Measurements from ENCODE around the gene EXOC3L2.
A peak's percentile ranks its signal among the peaks of the same experiment; 100 is the strongest.

Gene EXOC3L2

DNA sequence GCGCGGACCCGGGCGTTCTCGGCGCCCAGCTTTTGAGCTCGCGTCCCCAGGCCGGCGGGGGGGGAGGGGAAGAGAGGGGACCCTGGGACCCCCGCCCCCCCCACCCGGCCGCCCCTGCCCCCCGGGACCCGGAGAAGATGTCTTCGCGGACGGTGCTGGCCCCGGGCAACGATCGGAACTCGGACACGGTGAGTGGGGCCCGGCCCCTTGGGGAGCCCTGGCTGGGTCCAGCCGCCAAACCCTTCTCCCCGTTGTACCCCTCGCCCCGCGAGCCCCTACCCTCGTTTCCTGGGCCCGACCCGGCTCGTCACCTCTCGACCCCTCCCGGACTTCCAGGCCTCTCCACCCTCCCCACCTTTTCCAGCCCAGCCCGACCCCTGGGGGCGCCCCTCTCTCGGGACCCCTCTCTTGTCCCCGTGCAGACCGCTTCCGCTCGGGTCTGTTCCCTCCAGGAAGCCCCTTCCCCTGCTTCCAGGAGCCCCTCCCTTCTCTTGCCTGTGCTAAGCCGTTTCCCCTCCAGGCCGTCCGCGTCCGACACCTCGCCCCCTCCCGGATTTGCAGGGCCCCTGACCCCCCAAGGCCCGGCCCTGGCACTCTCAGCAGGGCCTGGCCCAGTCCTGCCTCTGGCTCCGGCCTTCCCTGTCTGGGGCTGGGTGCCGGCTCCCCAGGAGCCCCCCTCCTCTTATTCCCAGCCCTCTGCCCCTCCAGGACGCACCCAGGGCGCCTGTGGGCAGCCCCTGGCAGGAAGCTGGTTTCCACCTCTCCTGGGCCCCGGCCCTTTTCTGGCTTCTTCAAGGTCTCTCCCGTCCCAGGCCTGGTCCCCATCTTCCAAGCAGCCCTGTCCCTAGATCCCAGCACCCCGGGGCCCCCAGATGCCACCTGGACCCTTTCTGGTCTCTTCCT is 6.5 kb upstream of the EXOC3L2 start:
- in situ Hi-C loops (cut with MboI; ENCODE audit: low pct_unique_long_range_greater_than_20kb, low sequenced_read_pairs, unreplicated experiment): no loop called here

DNA sequence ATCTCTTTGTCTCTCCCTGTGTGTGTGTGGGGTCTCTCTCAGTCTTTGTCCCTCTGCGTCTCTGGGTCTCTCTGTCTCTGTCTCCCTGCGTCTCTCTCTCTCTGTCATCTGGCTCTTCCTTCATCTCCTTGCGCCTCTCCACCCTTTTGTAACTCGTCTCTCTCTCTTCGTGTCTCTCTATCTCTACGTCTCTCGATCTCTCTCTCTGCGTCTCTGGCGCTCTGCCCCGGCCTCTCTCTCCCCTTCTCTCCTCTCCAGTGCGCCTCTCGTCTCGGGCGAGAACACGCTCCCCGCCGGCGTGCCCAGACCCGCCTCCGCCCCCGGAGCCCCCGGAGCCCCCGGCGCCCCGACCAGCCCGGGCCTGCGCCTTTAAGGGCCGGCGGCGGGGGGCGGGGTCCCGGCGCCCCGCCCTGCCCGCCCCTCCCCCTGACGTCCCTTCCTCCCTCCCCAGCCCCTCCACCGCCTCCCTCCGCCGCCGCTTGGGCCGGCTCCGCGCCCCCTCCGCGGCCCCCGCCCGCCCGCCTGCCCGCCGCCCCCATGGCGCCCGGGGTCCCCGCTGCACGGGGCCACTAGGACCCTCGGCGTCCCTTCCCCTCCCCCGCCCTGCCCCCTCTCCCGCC is 5.7 kb upstream of the EXOC3L2 start, which contains the start of gene MARK4:
MARK4 (plus strand) TSS at position 440 of the 620 bp plus-strand sequence. CDS start 318 bp downstream, outside the sequence.
- in situ Hi-C loops (cut with MboI; ENCODE audit: low pct_unique_long_range_greater_than_20kb, low sequenced_read_pairs, unreplicated experiment): no loop called here
- peak; percentile 98 for DNase-seq (ENCODE audit: low spot score)
- TF ChIP-seq, protein P1, sequence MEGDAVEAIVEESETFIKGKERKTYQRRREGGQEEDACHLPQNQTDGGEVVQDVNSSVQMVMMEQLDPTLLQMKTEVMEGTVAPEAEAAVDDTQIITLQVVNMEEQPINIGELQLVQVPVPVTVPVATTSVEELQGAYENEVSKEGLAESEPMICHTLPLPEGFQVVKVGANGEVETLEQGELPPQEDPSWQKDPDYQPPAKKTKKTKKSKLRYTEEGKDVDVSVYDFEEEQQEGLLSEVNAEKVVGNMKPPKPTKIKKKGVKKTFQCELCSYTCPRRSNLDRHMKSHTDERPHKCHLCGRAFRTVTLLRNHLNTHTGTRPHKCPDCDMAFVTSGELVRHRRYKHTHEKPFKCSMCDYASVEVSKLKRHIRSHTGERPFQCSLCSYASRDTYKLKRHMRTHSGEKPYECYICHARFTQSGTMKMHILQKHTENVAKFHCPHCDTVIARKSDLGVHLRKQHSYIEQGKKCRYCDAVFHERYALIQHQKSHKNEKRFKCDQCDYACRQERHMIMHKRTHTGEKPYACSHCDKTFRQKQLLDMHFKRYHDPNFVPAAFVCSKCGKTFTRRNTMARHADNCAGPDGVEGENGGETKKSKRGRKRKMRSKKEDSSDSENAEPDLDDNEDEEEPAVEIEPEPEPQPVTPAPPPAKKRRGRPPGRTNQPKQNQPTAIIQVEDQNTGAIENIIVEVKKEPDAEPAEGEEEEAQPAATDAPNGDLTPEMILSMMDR (IDR thresholded peaks at IDR 0.05; ENCODE audit: extremely low read depth, insufficient read depth, missing control alignments): no peak

More for the DNA sequence above, 6.5 kb upstream of the EXOC3L2 start:
- peak; percentile 79 for DNase-seq (ENCODE audit: low spot score)
- TF ChIP-seq, protein P1 (IDR thresholded peaks at IDR 0.05; ENCODE audit: extremely low read depth, insufficient read depth, missing control alignments): peak; percentile 3

DNA sequence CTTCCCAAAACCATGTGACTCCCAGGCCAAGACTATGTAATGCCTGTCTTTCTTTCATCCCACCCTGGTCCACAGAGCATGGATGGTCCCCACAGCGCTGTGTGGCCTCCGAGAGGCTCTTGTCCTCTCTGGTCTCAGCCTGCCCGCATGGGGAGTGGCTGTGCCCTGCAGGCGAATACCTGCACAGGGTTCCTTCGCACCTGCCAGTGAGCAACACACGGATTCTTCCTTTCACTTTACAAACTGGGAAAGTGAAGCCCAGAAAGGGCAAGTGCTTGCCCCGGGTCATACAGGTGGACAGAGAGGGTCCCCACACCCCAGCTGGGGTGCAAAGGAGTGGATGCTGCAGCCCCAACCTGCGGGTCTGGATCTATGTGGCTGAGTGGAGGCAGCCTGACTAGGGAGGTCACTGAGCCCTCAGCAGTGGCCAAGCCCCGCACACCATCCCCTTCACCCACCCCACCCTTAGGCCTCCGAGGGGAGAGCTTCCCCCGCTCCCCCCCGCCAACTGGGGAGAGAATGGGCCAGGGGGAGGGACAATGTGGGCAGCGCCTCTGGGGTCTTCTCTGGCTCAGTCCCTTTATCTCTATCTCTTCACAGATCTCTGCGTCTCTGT is 5.1 kb upstream of the EXOC3L2 start:
- TF ChIP-seq, protein P1 (IDR thresholded peaks at IDR 0.05; ENCODE audit: extremely low read depth, insufficient read depth, missing control alignments): no peak
- in situ Hi-C loops (cut with MboI; ENCODE audit: low pct_unique_long_range_greater_than_20kb, low sequenced_read_pairs, unreplicated experiment): no loop called here
- DNase-seq (ENCODE audit: low spot score): no peak

DNA sequence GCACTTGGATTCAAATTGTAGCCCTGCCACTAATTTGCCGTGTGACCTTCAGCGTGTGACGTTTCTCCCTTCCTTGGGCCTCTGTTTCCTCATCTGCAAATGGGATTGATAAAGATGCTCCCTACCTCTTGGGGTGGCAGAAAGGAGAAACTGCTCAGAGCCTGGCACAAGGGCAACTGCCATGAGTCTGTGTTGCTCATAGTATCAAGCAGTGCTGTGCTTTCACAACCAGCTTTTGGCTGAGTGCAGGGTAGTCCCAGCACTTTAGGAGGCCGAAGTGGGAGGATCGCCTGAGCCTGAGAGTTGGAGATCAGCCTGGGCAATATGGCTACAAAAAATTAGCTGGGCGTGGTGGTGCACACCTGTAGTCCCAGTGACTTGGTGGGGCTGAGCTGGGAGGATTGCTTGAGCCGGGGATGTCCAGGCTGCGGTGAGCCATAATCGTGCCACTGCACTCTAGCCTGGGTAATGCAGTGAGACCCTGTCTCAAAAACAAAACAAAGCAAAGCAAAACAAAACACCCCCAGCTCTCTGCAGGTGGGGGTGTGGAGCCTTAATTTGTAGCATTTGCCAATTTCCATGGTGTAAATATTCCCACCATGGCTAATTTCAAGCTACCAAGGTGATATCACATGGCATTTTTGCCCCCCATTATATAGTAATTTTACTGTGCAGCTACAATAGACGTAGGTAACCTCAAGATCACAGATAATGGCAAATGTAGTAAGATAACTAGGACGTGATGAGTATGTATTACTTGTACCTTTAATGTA is 4.2 kb upstream of the EXOC3L2 start:
- in situ Hi-C loops (cut with MboI; ENCODE audit: low pct_unique_long_range_greater_than_20kb, low sequenced_read_pairs, unreplicated experiment): no loop called here
- no peak for DNase-seq (ENCODE audit: low spot score)
- TF ChIP-seq, protein P1 (IDR thresholded peaks at IDR 0.05; ENCODE audit: extremely low read depth, insufficient read depth, missing control alignments): no peak

DNA sequence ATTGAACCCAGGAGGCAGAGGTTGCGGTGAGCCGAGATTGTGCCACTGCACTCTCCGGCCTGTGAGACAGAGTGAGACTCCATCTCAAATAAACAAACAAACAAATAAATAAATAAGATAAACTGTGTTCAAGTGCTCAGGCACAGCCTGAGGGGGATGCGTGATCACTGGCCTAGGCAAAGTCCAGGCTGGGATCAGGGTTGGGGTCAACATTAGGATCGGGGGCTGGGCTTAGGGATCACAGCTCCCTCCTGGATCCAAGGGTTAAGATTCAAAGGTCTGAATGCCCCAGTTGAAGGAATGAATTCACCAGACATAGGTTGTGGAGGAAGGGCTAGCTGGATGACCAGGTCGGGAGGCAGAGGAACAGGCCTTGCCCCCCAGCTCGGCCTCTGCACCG is 1.9 kb upstream of the EXOC3L2 start:
- TF ChIP-seq, protein P1 (IDR thresholded peaks at IDR 0.05; ENCODE audit: extremely low read depth, insufficient read depth, missing control alignments): no peak
- no peak for DNase-seq (ENCODE audit: low spot score)
- in situ Hi-C loops (cut with MboI; ENCODE audit: low pct_unique_long_range_greater_than_20kb, low sequenced_read_pairs, unreplicated experiment): no loop called here

DNA sequence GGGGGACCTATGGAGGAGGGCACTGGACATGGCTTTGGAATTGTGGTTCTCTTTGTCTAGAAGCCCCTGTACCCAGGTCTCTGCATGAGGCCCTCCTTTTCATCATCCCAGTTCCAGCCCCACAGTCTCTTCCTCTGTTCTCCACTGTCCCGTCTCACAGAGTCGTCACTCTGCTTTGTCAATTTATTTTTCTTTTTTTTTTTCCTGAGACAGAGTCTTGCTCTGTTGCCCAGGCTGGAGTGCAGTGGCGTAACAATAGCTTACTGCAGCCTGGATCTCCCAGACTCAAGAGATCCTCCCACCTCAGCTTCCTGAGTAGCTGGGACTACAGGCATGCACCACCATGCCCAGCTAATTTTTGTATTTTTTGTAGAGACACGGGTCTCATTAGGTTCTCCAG is 619 bp upstream of the EXOC3L2 start:
- no peak for DNase-seq (ENCODE audit: low spot score)
- TF ChIP-seq, protein P1 (IDR thresholded peaks at IDR 0.05; ENCODE audit: extremely low read depth, insufficient read depth, missing control alignments): no peak
- in situ Hi-C loops (cut with MboI; ENCODE audit: low pct_unique_long_range_greater_than_20kb, low sequenced_read_pairs, unreplicated experiment): no loop called here
